GM12878 (cell line): ENCODE results near the gene FPR1. TPM values are rescaled to one million over a fixed set of nuclear protein-coding genes. Genes with fewer than 3 reads are reported as not detected.

Source experiments
- ATAC-seq: fragments of 200-7000 bp; cut with Tn5 transposase; 3 replicates; pipeline ENCODE4 v1.9.1; 2020; ENCODE audit warnings: mild to moderate bottlenecking, moderate library complexity
- BruUV-seq: library from RNA; stranded (reverse); fragments of 400-500 nt; replicated peaks from 2 replicates; lab custom pipeline; 2021; lab: Mats Ljungman, UMichigan
- CTCF ChIA-PET: fragments of 300-600 bp; sonication (Branson Sonifier 250); formaldehyde crosslinking; extraction: SDS; loops from one replicate; lab custom pipeline; 2021; ENCODE audit warnings: inconsistent platforms; lab: Yijun Ruan, JAX
- POLR2A ChIA-PET: fragments of 350-600 bp; formaldehyde crosslinking; extraction: SDS; loops from one replicate; lab custom pipeline; 2021; ENCODE audit warnings: inconsistent platforms; lab: Charles Lee
- RAD21 ChIA-PET: fragments of 300-600 bp; sonication (Branson Sonifier 250); formaldehyde crosslinking; loops from one replicate; lab custom pipeline; 2023; ENCODE audit warnings: antibody characterized with exemption; ENCODE audit not compliant: unreplicated experiment; lab: Charles Lee
- SMC1A ChIA-PET: fragments of 300-600 bp; sonication (Branson Sonifier 250); formaldehyde crosslinking; loops from one replicate; lab custom pipeline; 2023; ENCODE audit not compliant: unreplicated experiment, uncharacterized antibody; lab: Charles Lee
- DNase-seq: peaks from one replicate; pipeline ENCODE4 v3.0.0-alpha.2; 2011; ENCODE audit warnings: low read depth, low spot score
- FAIRE-seq: peaks from 3 replicates; lab custom pipeline; 2011; peaks lifted over from hg19 to GRCh38; lab: Jason Lieb, UNC
- H2AFZ ChIP-seq: 2 replicates; pipeline ENCODE4 v1.6.0; 2011; ENCODE audit warnings: low read depth, low read length, control low read depth; ENCODE audit not compliant: control insufficient read depth
- H3K27ac ChIP-seq: 2 replicates; pipeline ENCODE4 v1.5.1; 2011; ENCODE audit warnings: control low read depth; ENCODE audit not compliant: control insufficient read depth, insufficient read depth
- H3K27me3 ChIP-seq, 2 experiments: replicated peaks in 1 of 2; 2 replicates each; pipeline versions ENCODE4 v1.6.0 to v1.6.1; 2011; ENCODE audit warnings: low read length in 1 of 2; ENCODE audit not compliant: control insufficient read depth in 2 of 2, insufficient read depth in 2 of 2
- H3K36me3 ChIP-seq, 2 experiments: 2 replicates each; pipeline ENCODE4 v1.5.1; 2011; ENCODE audit warnings: low read length in 1 of 2; ENCODE audit not compliant: control insufficient read depth in 2 of 2, insufficient read depth in 2 of 2
- H3K4me1 ChIP-seq: 2 replicates; pipeline ENCODE4 v1.6.1; 2011; ENCODE audit warnings: mild to moderate bottlenecking, low read length, moderate library complexity, mixed read lengths; ENCODE audit not compliant: control insufficient read depth, insufficient read depth
- H3K4me2 ChIP-seq: 2 replicates; pipeline ENCODE4 v1.6.0; 2011; ENCODE audit warnings: control low read depth; ENCODE audit not compliant: control insufficient read depth, insufficient read depth
- H3K4me3 ChIP-seq: fragments of 200-600 bp; sonication (generic); 2 replicates; pipeline ENCODE4 v1.5.1; 2016
- H3K79me2 ChIP-seq: 2 replicates; pipeline ENCODE4 v1.6.0; 2011; ENCODE audit warnings: low read length; ENCODE audit not compliant: control insufficient read depth, insufficient read depth
- H3K9ac ChIP-seq: 2 replicates; pipeline ENCODE4 v1.8.0; 2011; ENCODE audit warnings: low read length, control low read depth, mixed read lengths; ENCODE audit not compliant: control insufficient read depth, insufficient read depth
- H3K9me3 ChIP-seq: replicated peaks from 3 replicates; pipeline ENCODE4 v1.5.1; 2011; ENCODE audit warnings: mild to moderate bottlenecking, low read length; ENCODE audit not compliant: control insufficient read depth, insufficient read depth
- H4K20me1 ChIP-seq: 2 replicates; pipeline ENCODE4 v1.6.0; 2011; ENCODE audit not compliant: control insufficient read depth, insufficient read depth
- ASH2L ChIP-seq: fragments of 300-600, 200-600 bp; sonication (generic); IDR thresholded peaks from 2 replicates; pipeline ENCODE4 v1.6.1; 2017; ENCODE audit warnings: low read depth, mild to moderate bottlenecking, borderline replicate concordance
- BCLAF1 ChIP-seq: fragments of 450-650 bp; IDR thresholded peaks from 2 replicates; pipeline ENCODE4 v1.6.1; 2017; ENCODE audit warnings: antibody characterized with exemption, mild to moderate bottlenecking, moderate library complexity
- CEBPZ ChIP-seq: fragments of 150-350 bp; IDR thresholded peaks from 2 replicates; pipeline ENCODE4 v1.6.1; 2016; ENCODE audit warnings: low read depth, low read length
- CTCF ChIP-seq, 3 experiments: IDR thresholded peaks in 2 of 3; conservative IDR thresholded peaks in 1 of 3; 2 replicates each; pipeline ENCODE4 v1.5.1; 2011; ENCODE audit warnings: low read depth in 3 of 3, low read length in 3 of 3, mild to moderate bottlenecking in 3 of 3, control low read depth in 2 of 3, moderate library complexity in 2 of 3, inconsistent platforms in 1 of 3, mixed read lengths in 1 of 3; ENCODE audit not compliant: control insufficient read depth in 2 of 3, insufficient read depth in 1 of 3; ENCODE audit errors: extremely low read depth in 1 of 3
- EZH2 ChIP-seq: IDR thresholded peaks from 2 replicates; pipeline ENCODE4 v1.6.1; 2012; ENCODE audit warnings: low read depth, mild to moderate bottlenecking, control low read depth, inconsistent platforms, low read length, borderline replicate concordance; ENCODE audit not compliant: control insufficient read depth
- MEF2A ChIP-seq: IDR thresholded peaks from 2 replicates; pipeline ENCODE4 v1.6.1; 2011; ENCODE audit warnings: low read depth, mild to moderate bottlenecking, low read length, moderate library complexity; ENCODE audit not compliant: insufficient read depth
- NR2C1 ChIP-seq: fragments of 450-650 bp; IDR thresholded peaks from 2 replicates; pipeline ENCODE4 v1.6.1; 2017; ENCODE audit warnings: antibody characterized with exemption, mild to moderate bottlenecking, moderate library complexity
- NR2C2 ChIP-seq: IDR thresholded peaks from 2 replicates; pipeline ENCODE4 v1.6.1; 2011; ENCODE audit warnings: borderline replicate concordance, low read depth; ENCODE audit not compliant: control insufficient read depth, insufficient read length
- PAX8 ChIP-seq: fragments of 450-650 bp; IDR thresholded peaks from 2 replicates; pipeline ENCODE4 v1.6.1; 2017; ENCODE audit warnings: mild to moderate bottlenecking, moderate library complexity
- PKNOX1 ChIP-seq: fragments of 450-650 bp; IDR thresholded peaks from 2 replicates; pipeline ENCODE4 v1.6.1; 2016; ENCODE audit warnings: mild to moderate bottlenecking
- PML ChIP-seq: IDR thresholded peaks from 2 replicates; pipeline ENCODE4 v1.6.1; 2012; ENCODE audit warnings: low read length, inconsistent platforms
- POU2F2 ChIP-seq: IDR thresholded peaks from 3 replicates; pipeline ENCODE4 v1.6.1; 2011; ENCODE audit warnings: low read depth, mild to moderate bottlenecking, low read length, borderline replicate concordance
- SREBF1 ChIP-seq: IDR thresholded peaks from 2 replicates; pipeline ENCODE4 v1.6.1; 2012; ENCODE audit warnings: mild to moderate bottlenecking, low read length
- TCF3 ChIP-seq: IDR thresholded peaks from 2 replicates; pipeline ENCODE4 v1.6.1; 2012; ENCODE audit warnings: low read depth, mild to moderate bottlenecking, low read length, borderline replicate concordance; ENCODE audit not compliant: insufficient read depth
- WGBS: methylation state at CpG from one replicate; pipeline ENCODE4 v1.1.6; 2016; ENCODE audit warnings: low lambda C conversion rate; ENCODE audit not compliant: insufficient replicate concordance, insufficient coverage; ENCODE audit errors: missing lambda C conversion rate; 5-methylcytosine and 5-hydroxymethylcytosine counted together
- in situ Hi-C: fragments of 300-500 bp; cut with MboI; formaldehyde crosslinking; loops from 9 replicates; pipeline ENCODE4 v1.14.3; 2018; ENCODE audit warnings: mixed read lengths
- intact Hi-C: fragments of 100-400 bp; cut with micrococcal nuclease; formaldehyde crosslinking; loops from one replicate; pipeline ENCODE4 v1.14.2; 2022; ENCODE audit not compliant: unreplicated experiment
- polyA plus RNA-seq, 11 experiments: library from polyadenylated mRNA; depleted of rRNA in 4 of 11; unstranded in 6 of 11; stranded (reverse) in 5 of 11; fragments of >200 nt; fragmentation: Nextera tagmentation in 4 of 11; fragmentation: Illumina TruSeq in 1 of 11; extraction: Ambion mirVana in 4 of 11; extraction: Trizol in 1 of 11; gene quantifications; 1 replicate in 1 of 11; 2 replicates in 10 of 11; pipeline versions ENCODE4 v1.2.1 to v1.2.3, GENCODE V29; 2011 to 2016; ENCODE audit warnings: inconsistent platforms in 2 of 11, missing spikeins in 2 of 11, low read depth in 1 of 11
- total RNA-seq, 4 experiments: library from RNA; depleted of rRNA in 3 of 4; stranded (reverse); fragments of >200 nt in 3 of 4; fragmentation: Illumina TruSeq in 1 of 4; extraction: Trizol in 1 of 4; gene quantifications; 2 replicates each; pipeline versions ENCODE4 v1.2.1 to v1.2.3, GENCODE V29; 2013 to 2021

The FPR1 gene
- total and polyA plus RNA-seq, 10 of the 15 experiments (the other 5 are each of a cell fraction or from before 2014, with no cell fraction given): not detected

- intact Hi-C loops (no loop called here), in situ Hi-C loops (no loop called here)
- DNase-seq (no peak), FAIRE-seq (no peak), ATAC-seq (no peak)
- Histone ChIP-seq H2AFZ (no peak overlapping the region), H3K27ac (no peak overlapping the region), H3K27me3 (no peaks in the 10 kb centered on the region), H3K9ac (no peak overlapping the region), H3K79me2 (no peaks in the 10 kb centered on the region), H3K9me3 (no peaks in the 10 kb centered on the region; the same call in 2 of the 3 replicates), H3K4me3 (no peak overlapping the region), H3K4me1 (no peaks in the 10 kb centered on the region), H3K36me3 (no peaks in the 10 kb centered on the region), H3K4me2 (no peak overlapping the region), H4K20me1 (no peaks in the 10 kb centered on the region)
- 19% methylated on average over 8 of the region's 8 CpGs for WGBS
- ChIA-PET SMC1A (no interaction called here), RAD21 (no interaction called here), CTCF (interaction anchor here (1.3 kb wide), 1 partner anchor 19 kb away, joined by 6 read pairs; no protein-coding TSS in a partner anchor), POLR2A (no interaction called here)
- no TSS peak for BruUV-seq
- TF ChIP-seq EZH2: no peak
- TF ChIP-seq PAX8: no peak
- TF ChIP-seq CEBPZ: no peak
- no peak for TF ChIP-seq POU2F2
- TF ChIP-seq PKNOX1: no peak
- no peak for TF ChIP-seq CTCF (IDR thresholded peaks at IDR 0.05 in 2 of 3, conservative IDR thresholded peaks at IDR 0.05 in 1 of 3; ENCODE audit: control insufficient read depth in 2 of 3, extremely low read depth in 1 of 3, insufficient read depth in 1 of 3, low read depth in 3 of 3, low read length in 3 of 3)
- TF ChIP-seq NR2C1: no peak
- TF ChIP-seq SREBF1: no peak
- TF ChIP-seq ASH2L: no peak
- no peak for TF ChIP-seq MEF2A
- no peak for TF ChIP-seq BCLAF1
- TF ChIP-seq PML: no peak
- no peak for TF ChIP-seq NR2C2
- no peak for TF ChIP-seq TCF3
Observed at GRCh38 chr19:51796195-51796679, 44.6 kb upstream of the FPR1 start.
